Stomach (tissue), 9 donors: ENCODE measurements around the gene FOXO6. TPM values are rescaled to one million over a fixed set of nuclear protein-coding genes. Genes with fewer than 3 reads are reported as not detected.

Source experiments
- DNase-seq, 2 donors: peaks; one replicate each; pipeline versions ENCODE4 v3.0.0 to v3.0.0-alpha.2; 2013 to 2019
- H3K27ac ChIP-seq, 5 donors: fragments of 200-600 bp in 4 of 5; sonication (generic) in 4 of 5; one replicate each; pipeline ENCODE4 v1.5.1; 2013 to 2019; ENCODE audit warnings: mild to moderate bottlenecking in 1 of 5, moderate library complexity in 1 of 5
- H3K27me3 ChIP-seq, 3 donors: fragments of 200-600 bp; sonication (generic); one replicate each; pipeline ENCODE4 v1.5.1; 2017 to 2019; ENCODE audit warnings: mixed run types in 1 of 3
- H3K36me3 ChIP-seq, 4 donors: fragments of 200-600 bp; sonication (generic); 1 replicate in 3 of 4; 2 replicates in 1 of 4; pipeline ENCODE4 v1.5.1; 2016 to 2019
- H3K4me1 ChIP-seq, 4 donors: fragments of 200-600 bp; sonication (generic); one replicate each; pipeline ENCODE4 v1.5.1; 2016 to 2019
- H3K4me3 ChIP-seq, 4 donors: fragments of 200-600 bp; sonication (generic) in 3 of 4; one replicate each; pipeline ENCODE4 v1.5.1; 2016 to 2019; ENCODE audit warnings: mild to moderate bottlenecking in 1 of 4
- H3K9me3 ChIP-seq, 4 donors: fragments of 200-600 bp; sonication (generic); one replicate each; pipeline ENCODE4 v1.5.1; 2016 to 2019
- EP300 ChIP-seq: sonication (generic); formaldehyde crosslinking; IDR thresholded peaks from one replicate; pipeline ENCODE4 v1.6.1; 2017; ENCODE audit warnings: antibody characterized with exemption
- POLR2A ChIP-seq, 4 donors: fragments of 450-650 bp; IDR thresholded peaks; one replicate each; pipeline ENCODE4 v1.6.1; 2016; ENCODE audit warnings: antibody characterized with exemption in 4 of 4, control low read depth in 2 of 4, mild to moderate bottlenecking in 1 of 4, moderate library complexity in 1 of 4
- POLR2AphosphoS5 ChIP-seq, 3 donors: sonication (generic); formaldehyde crosslinking; IDR thresholded peaks; one replicate each; pipeline ENCODE4 v1.6.1; 2016; ENCODE audit warnings: antibody characterized with exemption in 3 of 3
- WGBS, 5 donors: extraction: QIAGEN DNeasy Blood & Tissue Kit in 3 of 5; methylation state at CpG; one replicate each; pipeline versions ENCODE4 v1.1.5 to v1.1.7; 2013 to 2018; 5-methylcytosine and 5-hydroxymethylcytosine counted together
- intact Hi-C: fragments of 100-400 bp; cut with DNase I; formaldehyde crosslinking; loops from one replicate; pipeline ENCODE4 v1.15.1; 2023; ENCODE audit warnings: low total_unique reads
- polyA plus RNA-seq, 3 donors: library from polyadenylated mRNA; stranded (reverse); fragments of 200-250 nt; gene quantifications; one replicate each; pipeline ENCODE4 v1.2.3, GENCODE V29; 2013
- total RNA-seq, 5 donors: library from RNA; depleted of rRNA; stranded (reverse); fragments of >200 nt; gene quantifications; one replicate each; pipeline versions ENCODE4 v1.1.0 to v1.2.3, GENCODE V29; 2014 to 2016
- TF ChIP-seq, protein P1 (sequence below), 7 experiments: fragments of 450-650 bp in 4 of 7; fragments of 200-600 bp in 3 of 7; sonication (generic) in 3 of 7; IDR thresholded peaks; one replicate each; pipeline ENCODE4 v1.5.1; 2016 to 2019; ENCODE audit warnings: antibody characterized with exemption in 7 of 7, control low read depth in 2 of 7, mild to moderate bottlenecking in 1 of 7
- donor health status: healthy with polysubstance abuse.
- donor health status: Bipolar disorder and iron deficiency.
- donor health status: healthy.

FOXO6 gene
- total and polyA plus RNA-seq, 8 donors = under 0.01 to 1.1 (median 0.60) TPM; not detected in 4

- Histone ChIP-seq H3K9me3 (no peaks in the 10 kb centered on the region), H3K27me3 (peaks cover 0 to 43% (median 10%) of the 10 kb centered on the region in 3 donors), H3K36me3 (no peaks in the 10 kb centered on the region), H3K27ac (no peak overlapping the region), H3K4me3 (no peak overlapping the region), H3K4me1 (peaks cover 12 to 28% (median 16%) of the 10 kb centered on the region in 4 donors)
- peak in 1 of 2 donors; percentile 79 for DNase-seq
- WGBS, 5 donors = 29 to 39% (median 32%) methylated on average over 4 to 7 of the region's 7 CpGs
- intact Hi-C loops = no loop called here
- TF ChIP-seq POLR2A (IDR thresholded peaks at IDR 0.05) = no peak
- TF ChIP-seq POLR2AphosphoS5 (IDR thresholded peaks at IDR 0.05) = no peak
- TF ChIP-seq, protein P1, sequence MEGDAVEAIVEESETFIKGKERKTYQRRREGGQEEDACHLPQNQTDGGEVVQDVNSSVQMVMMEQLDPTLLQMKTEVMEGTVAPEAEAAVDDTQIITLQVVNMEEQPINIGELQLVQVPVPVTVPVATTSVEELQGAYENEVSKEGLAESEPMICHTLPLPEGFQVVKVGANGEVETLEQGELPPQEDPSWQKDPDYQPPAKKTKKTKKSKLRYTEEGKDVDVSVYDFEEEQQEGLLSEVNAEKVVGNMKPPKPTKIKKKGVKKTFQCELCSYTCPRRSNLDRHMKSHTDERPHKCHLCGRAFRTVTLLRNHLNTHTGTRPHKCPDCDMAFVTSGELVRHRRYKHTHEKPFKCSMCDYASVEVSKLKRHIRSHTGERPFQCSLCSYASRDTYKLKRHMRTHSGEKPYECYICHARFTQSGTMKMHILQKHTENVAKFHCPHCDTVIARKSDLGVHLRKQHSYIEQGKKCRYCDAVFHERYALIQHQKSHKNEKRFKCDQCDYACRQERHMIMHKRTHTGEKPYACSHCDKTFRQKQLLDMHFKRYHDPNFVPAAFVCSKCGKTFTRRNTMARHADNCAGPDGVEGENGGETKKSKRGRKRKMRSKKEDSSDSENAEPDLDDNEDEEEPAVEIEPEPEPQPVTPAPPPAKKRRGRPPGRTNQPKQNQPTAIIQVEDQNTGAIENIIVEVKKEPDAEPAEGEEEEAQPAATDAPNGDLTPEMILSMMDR (IDR thresholded peaks at IDR 0.05) = no peak
- TF ChIP-seq EP300 = no peak
Observed at GRCh38 chr1:41371630-41372599, 10.7 kb downstream of the FOXO6 start.

DNA sequence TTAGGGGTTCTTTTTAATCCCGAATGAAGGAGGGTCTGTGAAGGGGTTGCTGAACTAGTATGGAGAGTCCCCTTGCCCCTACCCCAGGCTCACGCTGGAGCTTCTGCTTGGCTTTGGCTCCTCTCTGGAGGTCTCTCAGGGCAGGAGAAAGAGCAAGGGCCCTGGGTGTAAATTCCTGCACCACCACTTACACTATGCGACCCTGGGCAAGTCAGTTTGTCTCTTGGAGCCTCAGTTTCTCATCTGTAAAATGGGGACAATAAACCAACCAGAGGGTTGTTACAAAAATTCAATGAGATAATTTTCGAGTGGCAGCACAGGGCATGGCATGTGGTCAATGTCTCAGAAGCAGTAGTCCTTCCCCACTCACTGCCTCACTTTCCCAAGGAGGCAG is 11.4 kb downstream of the FOXO6 start:
- Histone ChIP-seq H3K9me3 (no peaks in the 10 kb centered on the region), H3K36me3 (peaks cover 0 to 4% (median under 1%) of the 10 kb centered on the region in 4 donors), H3K27me3 (peaks cover 0 to 37% (median 5%) of the 10 kb centered on the region in 3 donors), H3K4me1 (peaks cover 11 to 23% (median 16%) of the 10 kb centered on the region in 4 donors), H3K27ac (no peak overlapping the region), H3K4me3 (no peak overlapping the region)
- DNase-seq = no peak
- no peak for TF ChIP-seq EP300
- TF ChIP-seq POLR2A (IDR thresholded peaks at IDR 0.05) = no peak
- no peak for TF ChIP-seq POLR2AphosphoS5 (IDR thresholded peaks at IDR 0.05)
- TF ChIP-seq, protein P1 (IDR thresholded peaks at IDR 0.05) = no peak
- intact Hi-C loops = no loop called here
- WGBS, 5 donors = 53 to 67% (median 66%) methylated on average over 4 of the region's 4 CpGs

DNA sequence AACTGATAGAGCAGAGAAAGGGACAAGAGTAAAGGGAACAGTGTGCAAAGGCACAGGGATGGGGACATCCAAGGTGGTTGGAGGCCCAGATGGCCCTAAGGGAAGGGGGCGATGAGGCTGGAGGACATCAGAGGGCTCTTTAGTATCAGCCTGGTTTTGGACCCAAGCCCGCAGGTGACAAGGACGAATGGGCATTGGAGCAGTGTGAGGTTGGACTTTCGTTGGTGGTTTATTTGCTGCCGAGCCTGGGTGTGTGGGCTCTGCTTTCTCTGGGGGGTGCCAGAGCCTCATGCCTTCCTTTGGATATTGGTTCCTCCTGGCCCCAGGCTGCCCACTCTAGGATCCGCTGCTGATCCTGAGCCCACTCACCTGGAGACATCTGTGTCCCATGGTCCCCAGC is 12.1 kb downstream of the FOXO6 start:
- TF ChIP-seq, protein P1 (IDR thresholded peaks at IDR 0.05) = no peak
- TF ChIP-seq POLR2A (IDR thresholded peaks at IDR 0.05) = no peak
- no peak for TF ChIP-seq POLR2AphosphoS5 (IDR thresholded peaks at IDR 0.05)
- TF ChIP-seq EP300 = no peak
- peaks cover 0 to 8% (median 6%) of the 10 kb centered on the region in 4 donors for H3K36me3 ChIP-seq
- 69 to 78% (median 75%) methylated on average over 6 of the region's 6 CpGs for WGBS, 5 donors
- H3K4me3 ChIP-seq = no peak overlapping the region
- H3K27me3 ChIP-seq = peaks cover 0 to 29% (median 5%) of the 10 kb centered on the region in 3 donors
- H3K9me3 ChIP-seq = no peaks in the 10 kb centered on the region
- H3K27ac ChIP-seq = no peak overlapping the region
- intact Hi-C loops = no loop called here
- H3K4me1 ChIP-seq = peaks cover 11 to 23% (median 17%) of the 10 kb centered on the region in 4 donors
- DNase-seq = no peak

DNA sequence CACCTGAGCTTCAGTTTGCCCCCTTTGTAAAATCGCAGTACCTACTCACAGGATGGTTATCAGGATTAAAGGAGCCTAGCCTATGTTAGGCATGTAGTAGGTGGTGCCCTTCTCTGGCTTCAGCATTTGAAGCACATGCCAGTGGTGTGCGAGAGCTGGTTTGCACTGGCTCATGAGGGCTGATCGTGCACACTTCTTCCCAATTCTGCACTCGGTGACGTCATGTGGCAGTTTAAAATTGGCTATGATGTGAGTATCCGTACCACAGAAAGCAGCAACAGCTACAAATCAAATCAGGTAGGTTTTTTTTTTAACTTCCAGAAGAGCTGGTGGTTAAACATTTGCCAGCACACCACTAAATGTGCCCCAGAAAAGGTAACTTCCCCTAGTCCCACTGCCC is 13.5 kb downstream of the FOXO6 start:
- H3K4me3 ChIP-seq = no peak overlapping the region
- H3K9me3 ChIP-seq = no peaks in the 10 kb centered on the region
- 74 to 78% (median 75%) methylated on average over 6 of the region's 6 CpGs for WGBS, 5 donors
- no peak overlapping the region for H3K27ac ChIP-seq
- peaks cover 0 to 16% (median 0%) of the 10 kb centered on the region in 3 donors for H3K27me3 ChIP-seq
- no peak for DNase-seq
- intact Hi-C loops = no loop called here
- TF ChIP-seq, protein P1 (IDR thresholded peaks at IDR 0.05) = no peak
- TF ChIP-seq POLR2A (IDR thresholded peaks at IDR 0.05) (no peak), POLR2AphosphoS5 (IDR thresholded peaks at IDR 0.05) (no peak), EP300 (no peak)
- H3K4me1 ChIP-seq = peaks cover 11 to 29% (median 22%) of the 10 kb centered on the region in 4 donors
- peaks cover 0 to 8% (median 6%) of the 10 kb centered on the region in 4 donors for H3K36me3 ChIP-seq
